HEK293T (cell line): Measurements from ENCODE around the gene TMEFF2.

Experiments used
- ARNT ChIP-seq: fragments of 450-650 bp; IDR thresholded peaks from 2 replicates; pipeline ENCODE4 v1.6.1; 2017; ENCODE audit warnings: mild to moderate bottlenecking
- BHLHE40 ChIP-seq: fragments of 450-650 bp; IDR thresholded peaks from 2 replicates; pipeline ENCODE4 v1.6.1; 2016; ENCODE audit warnings: mild to moderate bottlenecking, moderate library complexity, borderline replicate concordance
- CTBP1 ChIP-seq: fragments of 450-650 bp; IDR thresholded peaks from 2 replicates; pipeline ENCODE4 v1.6.1; 2016; ENCODE audit warnings: borderline replicate concordance
- ELF4 ChIP-seq: fragments of 450-650 bp; IDR thresholded peaks from 2 replicates; pipeline ENCODE4 v1.6.1; 2017; ENCODE audit warnings: antibody characterized with exemption
- FOXA1 ChIP-seq: fragments of 450-650 bp; IDR thresholded peaks from 2 replicates; pipeline ENCODE4 v1.6.1; 2016; ENCODE audit warnings: mild to moderate bottlenecking
- FOXK2 ChIP-seq: fragments of 450-650 bp; IDR thresholded peaks from 2 replicates; pipeline ENCODE4 v1.6.1; 2016; ENCODE audit warnings: mild to moderate bottlenecking
- FOXM1 ChIP-seq: fragments of 450-650 bp; IDR thresholded peaks from 2 replicates; pipeline ENCODE4 v1.6.1; 2017; ENCODE audit warnings: mild to moderate bottlenecking, borderline replicate concordance
- HDGF ChIP-seq: fragments of 450-650 bp; IDR thresholded peaks from 2 replicates; pipeline ENCODE4 v1.6.1; 2017; ENCODE audit warnings: antibody characterized with exemption, borderline replicate concordance
- LEF1 ChIP-seq: fragments of 450-650 bp; IDR thresholded peaks from 2 replicates; pipeline ENCODE4 v1.6.1; 2017; ENCODE audit warnings: mild to moderate bottlenecking, borderline replicate concordance
- NFRKB ChIP-seq: fragments of 450-650 bp; IDR thresholded peaks from 2 replicates; pipeline ENCODE4 v1.6.1; 2016; ENCODE audit warnings: mild to moderate bottlenecking, moderate library complexity
- PKNOX1 ChIP-seq: fragments of 450-650 bp; IDR thresholded peaks from 2 replicates; pipeline ENCODE4 v1.6.1; 2016
- SP1 ChIP-seq: fragments of 450-650 bp; IDR thresholded peaks from 2 replicates; pipeline ENCODE4 v1.6.1; 2017
- SUZ12 ChIP-seq: fragments of 450-650 bp; IDR thresholded peaks from 2 replicates; pipeline ENCODE4 v1.6.1; 2016; ENCODE audit warnings: mild to moderate bottlenecking
- TARDBP ChIP-seq: fragments of 450-650 bp; IDR thresholded peaks from 2 replicates; pipeline ENCODE4 v1.6.1; 2016

- TF ChIP-seq BHLHE40 (no peak), TARDBP (no peak), CTBP1 (no peak), HDGF (no peak), SUZ12 (no peak), SP1 (no peak), FOXK2 (no peak), FOXA1 (no peak), FOXM1 (no peak), ELF4 (no peak), LEF1 (no peak), PKNOX1 (no peak), NFRKB (no peak), ARNT (no peak)
Observed at GRCh38 chr2:191908874-191909273, 285.9 kb downstream of the TMEFF2 start.
